ENCODE results near the gene IL20RA.

The IL20RA gene

GRCh38 chr6:136955123-136955522 is 89.6 kb downstream of the IL20RA start:
- no peak for TF ChIP-seq CTCF (IDR thresholded peaks at IDR 0.05; ENCODE audit: low read depth, low read length)

GRCh38 chr6:136952714-136953260 is 92.0 kb downstream of the IL20RA start:
- DNase-seq (ENCODE audit: extremely low read depth, low read depth) = no peak
- no peak for TF ChIP-seq CTCF (IDR thresholded peaks at IDR 0.05; ENCODE audit: low read depth, low read length)

More at GRCh38 chr6:136955123-136955522, 89.6 kb downstream of the IL20RA start:
- DNase-seq (ENCODE audit: extremely low read depth, low read depth) = no peak

- no peak for TF ChIP-seq CTCF (IDR thresholded peaks at IDR 0.05; ENCODE audit: low read depth, low read length)
- no peak for DNase-seq (ENCODE audit: extremely low read depth, low read depth)
These were observed 94.2 kb downstream of the IL20RA start for GRCh38 chr6:136950436-136951126.

All from AG09319 (cell line).